Measurements from ENCODE around the gene CLMN. TPM values are rescaled to one million over a fixed set of nuclear protein-coding genes. Genes with fewer than 3 reads are reported as not detected.

The CLMN gene
- total and polyA plus RNA-seq, 10 of the 15 experiments (the other 5 are each of a cell fraction or from before 2014, with no cell fraction given), result 7.8 to 49.3 (median 18.5) TPM

GRCh38 chr14:95363468-95363954 lies 43.8 kb upstream of the CLMN start:
- Histone ChIP-seq H4K20me1 (ENCODE audit: control insufficient read depth, insufficient read depth) (no peaks in the 10 kb centered on the region), H3K4me2 (ENCODE audit: control insufficient read depth, insufficient read depth) (no peak overlapping the region), H3K9ac (ENCODE audit: control insufficient read depth, insufficient read depth, low read length) (no peak overlapping the region), H3K9me3 (replicated peaks; ENCODE audit: control insufficient read depth, insufficient read depth, low read length) (no peaks in the 10 kb centered on the region), H3K79me2 (ENCODE audit: control insufficient read depth, insufficient read depth, low read length) (no peaks in the 10 kb centered on the region), H3K36me3 (ENCODE audit: control insufficient read depth in 2 of 2, insufficient read depth in 2 of 2, low read length in 1 of 2) (no peaks in the 10 kb centered on the region), H3K27ac (ENCODE audit: control insufficient read depth, insufficient read depth) (no peak overlapping the region), H2AFZ (ENCODE audit: control insufficient read depth, low read depth, low read length) (no peak overlapping the region), H3K4me1 (ENCODE audit: control insufficient read depth, insufficient read depth, low read length) (peaks cover 7% of the 10 kb centered on the region), H3K27me3 (replicated peaks in 1 of 2; ENCODE audit: control insufficient read depth in 2 of 2, insufficient read depth in 2 of 2, low read length in 1 of 2) (peaks cover 0 to 5% of the 10 kb centered on the region in 2 experiments; a peak in 3 of 4 replicates), H3K4me3 (no peak overlapping the region)
- SMC1A ChIA-PET (ENCODE audit: uncharacterized antibody, unreplicated experiment), result interaction anchor here (1.6 kb wide), 1 partner anchor 35 kb away, joined by 4 read pairs; no protein-coding TSS in a partner anchor
- intact Hi-C loops (cut with micrococcal nuclease; ENCODE audit: unreplicated experiment), result loop anchor here (2.0 to 5.0 kb wide), 2 partner anchors 99 to 156 kb away; no protein-coding TSS in a partner anchor
- in situ Hi-C loops (cut with MboI), result no loop called here
- no peak for FAIRE-seq
- 28% methylated on average over 11 of the region's 11 CpGs for WGBS (ENCODE audit: insufficient coverage, insufficient replicate concordance, low lambda C conversion rate, missing lambda C conversion rate)
- no TSS peak for BruUV-seq (replicated peaks)
- CTCF ChIA-PET, result interaction anchor here (1.4 kb wide), 1 partner anchor 45 kb away, joined by 3 read pairs; no protein-coding TSS in a partner anchor
- POLR2A ChIA-PET, result no interaction called here
- RAD21 ChIA-PET (ENCODE audit: unreplicated experiment), result interaction anchor here (1.6 kb wide), 1 partner anchor 36 kb away, joined by 6 read pairs; no protein-coding TSS in a partner anchor
- peak; percentile 58 for ATAC-seq
- peak; percentile 12 for DNase-seq (ENCODE audit: low read depth, low spot score)
- TF ChIP-seq PKNOX1 (IDR thresholded peaks at IDR 0.05) (peak; percentile 30; the same call in 1 of the 2 replicates), POLR2AphosphoS5 (IDR thresholded peaks at IDR 0.05; ENCODE audit: low read length) (no peak), MTA2 (IDR thresholded peaks at IDR 0.05; ENCODE audit: low read depth) (peak; percentile 29; the same call in 1 of the 2 replicates), FOXM1 (IDR thresholded peaks at IDR 0.05; ENCODE audit: low read depth, low read length) (peak; percentile 66; the same call in 1 of the 2 replicates), BHLHE40 (IDR thresholded peaks at IDR 0.05; ENCODE audit: borderline replicate concordance in 1 of 2, low read depth in 2 of 2, low read length in 1 of 2) (peak in 1 of 2 experiments; percentile 44; a peak in 1 of 4 replicates), MLLT1 (IDR thresholded peaks at IDR 0.05) (peak; percentile 36; the same call in 1 of the 2 replicates), USF1 (IDR thresholded peaks at IDR 0.05; ENCODE audit: borderline replicate concordance, extremely low read length, insufficient read depth, low read depth, low read length) (no peak), SMAD1 (IDR thresholded peaks at IDR 0.05; ENCODE audit: low read depth, partially characterized antibody) (no peak), BCL11A (IDR thresholded peaks at IDR 0.05; ENCODE audit: low read depth, low read length) (peak; percentile 47; the same call in 1 of the 2 replicates), ZNF207 (IDR thresholded peaks at IDR 0.05; ENCODE audit: borderline replicate concordance) (no peak), EP300 (IDR thresholded peaks at IDR 0.05; ENCODE audit: borderline replicate concordance in 1 of 2, control insufficient read depth in 1 of 2, low read depth in 2 of 2, low read length in 2 of 2) (peak in 1 of 2 experiments; percentile 69; a peak in 1 of 4 replicates), JUNB (IDR thresholded peaks at IDR 0.05) (peak; percentile 74; the same call in 1 of the 2 replicates), YBX1 (IDR thresholded peaks at IDR 0.05) (no peak), SKIL (IDR thresholded peaks at IDR 0.05; ENCODE audit: low read depth, poor library complexity, severe bottlenecking) (peak; percentile 34), CBX5 (IDR thresholded peaks at IDR 0.05; ENCODE audit: low read depth) (no peak), ASH2L (IDR thresholded peaks at IDR 0.05; ENCODE audit: borderline replicate concordance, low read depth) (no peak), RAD51 (IDR thresholded peaks at IDR 0.05) (peak; percentile 62), SREBF2 (IDR thresholded peaks at IDR 0.05; ENCODE audit: low read length) (no peak)

Data from GM12878 (cell line).